Measurements from ENCODE around the gene CCDC167. TPM values are rescaled to one million over a fixed set of nuclear protein-coding genes. Genes with fewer than 3 reads are reported as not detected.

Gene CCDC167
- total and polyA plus RNA-seq, 2 of the 8 experiments (the other 6 are each of a cell fraction or from before 2014, with no cell fraction given), result 11.0 to 26.5 TPM

GRCh38 chr6:37467718-37468117, 32.0 kb downstream of the CCDC167 start (continued):
- TF ChIP-seq CHD7 (IDR thresholded peaks at IDR 0.05; ENCODE audit: insufficient replicate concordance, low read length), result no peak
- no peak for TF ChIP-seq GTF2F1 (IDR thresholded peaks at IDR 0.05; ENCODE audit: borderline replicate concordance, low read depth, low read length)
- TF ChIP-seq SIRT6 (IDR thresholded peaks at IDR 0.05; ENCODE audit: low read length), result no peak
- no peak for TF ChIP-seq CREB1 (IDR thresholded peaks at IDR 0.05)
